ENCODE measurements around the gene ERRFI1. TPM values are rescaled to one million over a fixed set of nuclear protein-coding genes. Genes with fewer than 3 reads are reported as not detected.

ERRFI1 gene
- total RNA-seq, 1 experiment from 2014 or later: 169 TPM

DNA sequence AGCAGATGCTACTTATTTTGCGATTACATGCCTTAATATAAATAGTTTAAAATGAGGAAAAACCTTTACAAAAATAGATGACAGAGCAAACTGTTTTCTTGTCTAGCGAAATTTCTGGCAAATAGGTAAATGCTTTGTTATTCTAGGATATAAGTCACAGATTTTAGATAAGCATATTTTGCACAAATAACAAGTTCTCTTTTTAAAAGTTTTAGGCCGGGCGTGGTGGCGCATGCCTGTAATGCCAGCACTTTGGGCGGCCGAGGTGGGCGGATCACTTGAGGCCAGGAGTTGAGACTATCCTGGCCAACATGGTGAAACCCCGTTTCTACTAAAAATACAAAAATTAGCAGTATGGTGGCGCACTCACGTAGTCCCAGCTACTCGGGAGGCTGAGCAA, 20.3 kb upstream of the ERRFI1 start:
- DNase-seq (ENCODE audit: low read depth): no peak

DNA sequence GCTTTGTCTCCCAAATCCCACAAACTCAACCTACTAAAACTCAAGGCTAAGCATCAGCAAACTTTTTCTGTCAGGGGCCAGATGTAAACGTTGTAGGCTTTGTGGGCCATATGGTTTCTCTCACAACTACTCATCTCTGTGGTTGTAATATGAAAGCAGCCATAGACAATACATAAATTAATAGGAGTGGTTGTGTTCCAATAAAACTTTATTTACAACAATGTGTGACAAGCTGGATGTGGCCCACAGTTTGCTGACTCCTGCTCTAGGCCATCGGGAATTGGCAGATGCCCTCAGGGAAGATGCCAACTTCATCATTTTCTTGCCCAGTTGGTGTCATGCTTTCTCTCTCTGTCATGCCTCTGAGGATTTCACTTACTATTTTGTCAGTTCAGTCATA, 17.5 kb upstream of the ERRFI1 start:
- DNase-seq (ENCODE audit: low read depth): no peak

DNA sequence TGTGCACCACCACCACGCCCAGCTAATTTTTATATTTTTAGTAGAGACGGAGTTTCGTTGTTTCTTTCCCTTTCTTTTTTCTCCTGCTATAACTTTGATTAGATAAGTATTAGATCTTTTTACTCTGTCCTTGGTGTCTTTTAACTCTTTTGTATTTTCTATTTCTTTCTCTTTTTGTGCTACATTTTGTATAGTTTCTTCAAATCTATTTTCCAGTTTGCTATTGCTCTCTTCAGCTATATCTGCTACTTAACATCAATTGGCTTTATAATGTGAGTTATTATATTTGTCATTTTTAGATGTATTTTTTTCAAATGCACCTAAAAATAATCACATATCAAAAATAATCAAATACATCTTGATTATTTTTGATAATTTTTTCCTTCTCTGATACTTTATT, 16.0 kb upstream of the ERRFI1 start:
- DNase-seq (ENCODE audit: low read depth): no peak

DNA sequence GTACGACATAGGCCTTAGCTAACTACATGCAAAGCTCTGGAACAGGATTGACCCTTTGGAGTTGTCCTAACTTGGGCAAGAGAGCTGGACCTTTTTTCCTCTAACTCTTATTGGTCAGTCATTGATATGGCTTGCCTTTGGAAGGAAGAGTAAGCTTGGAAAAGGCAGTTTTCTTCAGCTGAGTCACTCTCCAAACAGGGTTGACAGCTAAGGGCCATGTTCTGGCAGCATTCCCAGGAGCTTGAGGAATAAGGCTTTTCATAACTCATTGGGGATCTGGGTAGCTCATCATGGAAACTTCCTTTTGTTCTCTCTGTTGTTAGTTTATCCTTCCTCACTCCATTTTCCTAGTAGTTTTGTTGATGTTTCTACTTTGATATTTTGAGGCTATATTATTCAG, 14.5 kb upstream of the ERRFI1 start:
- peak; percentile 97 for DNase-seq (ENCODE audit: low read depth)

DNA sequence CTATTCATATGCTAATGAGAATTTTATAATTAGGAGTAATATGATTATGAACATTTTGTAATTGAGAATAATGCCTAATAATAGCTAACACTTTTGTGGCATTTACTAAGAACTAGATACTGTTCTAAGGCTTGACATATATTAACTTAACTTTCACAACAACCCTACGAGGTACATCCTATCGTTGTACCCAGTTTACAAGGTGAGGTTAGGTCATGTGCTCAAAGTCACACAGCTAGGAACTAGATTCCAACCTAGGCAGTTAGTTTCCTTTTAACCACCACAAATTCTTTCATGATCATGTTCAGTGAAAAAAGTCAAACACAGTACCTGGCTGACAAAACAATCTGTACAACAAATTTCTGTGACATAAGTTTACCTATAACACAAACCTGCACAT, 13.0 kb upstream of the ERRFI1 start:
- no peak for DNase-seq (ENCODE audit: low read depth)

DNA sequence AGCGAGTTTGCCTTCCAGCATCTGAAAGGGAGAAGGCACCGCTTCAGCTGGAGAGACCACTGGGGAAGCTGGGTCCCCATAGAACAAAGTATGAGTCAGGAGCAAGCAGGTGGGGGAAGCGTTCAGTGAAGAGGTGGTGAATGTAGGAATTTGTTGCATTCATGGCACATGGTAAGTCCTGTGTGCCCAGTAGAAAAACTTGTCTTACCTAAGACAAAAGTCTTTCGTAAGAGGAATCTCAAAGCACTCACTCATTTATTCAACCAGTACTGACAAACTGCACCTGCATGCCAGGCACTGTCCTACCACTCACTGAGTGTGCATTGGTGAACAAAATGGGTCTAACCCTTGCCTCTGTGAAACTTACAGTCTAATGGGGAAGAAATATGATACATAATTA, 9.2 kb upstream of the ERRFI1 start:
- DNase-seq (ENCODE audit: low read depth): no peak

DNA sequence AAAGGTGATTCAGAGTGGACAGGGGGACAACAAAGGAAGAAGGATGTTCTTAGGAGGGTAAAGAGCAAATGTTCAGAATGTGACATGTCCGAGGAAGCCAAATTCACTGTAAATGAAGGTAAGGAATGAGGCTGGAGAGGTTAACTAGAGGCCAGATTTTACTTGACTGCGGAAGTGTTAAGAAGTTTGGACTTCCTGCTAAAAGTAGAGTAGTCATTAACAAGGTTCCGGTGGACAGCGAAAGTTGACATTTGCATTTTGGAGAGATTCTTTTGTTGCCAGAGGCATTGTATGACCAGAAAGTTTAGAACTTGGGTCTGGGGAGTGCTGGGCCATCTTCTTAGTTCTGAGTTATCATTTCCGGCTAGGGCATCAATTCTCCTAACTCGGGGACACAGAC, 7.2 kb upstream of the ERRFI1 start:
- DNase-seq (ENCODE audit: low read depth): no peak

DNA sequence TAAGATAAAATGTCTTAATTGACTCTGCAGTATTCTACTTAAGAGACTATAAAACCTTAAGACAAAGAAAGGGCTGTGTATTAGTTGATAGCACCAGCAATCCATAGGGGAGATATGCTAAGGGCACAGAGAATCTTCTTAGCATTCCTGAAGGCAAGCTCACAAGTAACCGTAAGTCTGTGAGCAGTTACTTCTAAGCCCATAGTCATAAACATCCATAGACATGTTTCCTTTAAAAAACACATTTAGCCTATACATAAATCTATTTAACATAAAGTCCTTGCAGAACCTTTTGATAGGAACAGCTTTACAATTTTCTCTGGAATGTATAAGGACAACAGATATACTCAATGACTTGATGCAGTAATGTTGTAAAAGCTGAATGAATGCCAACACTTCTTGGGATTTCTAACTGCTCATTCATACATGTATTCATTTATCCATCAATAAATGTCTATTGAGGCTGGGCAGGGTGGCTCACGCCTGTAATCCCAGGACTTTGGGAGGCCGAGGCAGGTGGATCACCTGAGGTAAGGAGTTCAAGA, 6.3 kb upstream of the ERRFI1 start:
- no peak for DNase-seq (ENCODE audit: low read depth)

DNA sequence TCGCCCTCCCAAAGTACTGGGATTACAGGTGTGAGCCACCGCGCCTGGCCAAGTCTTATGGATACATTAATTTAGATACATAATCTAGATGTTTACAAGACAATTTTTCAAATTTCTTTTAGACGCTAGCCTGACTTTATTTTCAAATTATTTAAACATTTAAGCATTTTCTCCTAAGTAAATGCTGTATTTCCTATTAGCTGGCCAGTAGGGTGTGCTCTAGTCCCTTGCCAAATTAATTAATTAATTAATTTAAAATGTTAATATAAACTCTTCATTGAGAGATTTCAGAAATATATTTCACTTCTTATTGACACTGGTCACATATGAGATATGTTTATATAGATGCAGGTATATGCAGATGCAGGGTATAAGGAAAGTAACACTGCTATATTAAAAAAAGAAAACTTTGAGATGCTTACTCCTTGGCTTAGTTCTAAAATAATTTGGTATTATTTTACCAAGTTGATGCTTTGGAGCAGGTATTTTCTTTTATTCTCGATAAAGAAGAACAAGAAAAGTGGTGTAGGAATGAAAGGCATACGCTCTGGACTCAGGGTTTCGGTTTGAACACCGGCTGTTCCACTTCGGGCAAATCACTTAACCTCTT, 5.2 kb upstream of the ERRFI1 start:
- no peak for DNase-seq (ENCODE audit: low read depth)

DNA sequence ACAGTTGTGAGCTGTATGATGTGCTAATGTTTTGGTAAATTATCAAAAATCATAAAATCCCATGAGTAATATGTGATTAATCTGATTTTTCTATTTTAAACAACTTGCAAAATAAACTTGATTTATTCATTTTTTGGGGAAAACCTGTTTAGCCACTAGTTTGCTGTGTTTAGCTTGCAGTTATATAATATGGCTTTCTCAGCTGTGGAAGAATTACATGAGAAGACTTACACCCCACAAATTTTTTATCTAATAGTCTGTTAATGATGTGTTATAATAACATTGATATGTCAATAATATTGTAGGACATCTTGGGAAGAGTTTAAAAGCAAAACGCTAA, 2.4 kb upstream of the ERRFI1 start:
- no peak for DNase-seq (ENCODE audit: low read depth)

DNA sequence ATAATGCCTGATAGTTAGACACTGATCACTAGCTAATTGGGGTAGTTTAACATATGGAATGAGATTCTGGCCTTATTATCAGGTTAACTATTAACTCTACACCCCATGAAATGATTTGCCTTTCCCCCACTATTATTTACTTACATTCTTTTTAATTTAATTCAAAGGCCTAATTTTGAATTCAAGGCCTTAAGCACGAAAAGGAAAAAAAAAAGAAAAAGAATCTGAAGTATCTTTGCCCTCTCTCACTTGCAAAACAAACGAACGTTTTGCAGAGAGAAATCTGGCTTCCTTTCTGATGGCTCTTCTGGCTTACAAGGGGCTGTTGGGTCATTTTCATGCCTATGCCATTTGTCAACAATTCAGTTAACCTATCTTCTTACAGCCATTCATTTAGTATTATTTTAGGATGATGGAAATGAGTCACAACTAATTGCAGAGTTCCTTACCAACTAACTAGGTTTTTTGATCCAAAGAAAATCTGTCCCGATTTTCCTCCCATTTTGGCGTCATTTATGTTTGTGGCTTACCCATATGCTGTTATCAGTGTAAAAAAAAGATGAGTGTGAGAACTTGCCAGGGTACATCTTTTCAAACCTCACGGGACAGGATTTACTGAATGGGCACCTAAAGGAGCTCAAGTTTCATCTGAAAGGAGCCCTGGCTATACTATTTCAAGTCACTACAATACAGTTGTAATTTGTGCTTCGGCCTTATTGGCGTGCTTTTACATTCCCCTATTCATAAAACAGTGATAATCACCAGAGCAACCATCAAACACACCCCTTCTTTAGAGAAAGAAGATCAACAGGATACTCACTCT, 1.9 kb upstream of the ERRFI1 start:
- peak; percentile 92 for DNase-seq (ENCODE audit: low read depth)

DNA sequence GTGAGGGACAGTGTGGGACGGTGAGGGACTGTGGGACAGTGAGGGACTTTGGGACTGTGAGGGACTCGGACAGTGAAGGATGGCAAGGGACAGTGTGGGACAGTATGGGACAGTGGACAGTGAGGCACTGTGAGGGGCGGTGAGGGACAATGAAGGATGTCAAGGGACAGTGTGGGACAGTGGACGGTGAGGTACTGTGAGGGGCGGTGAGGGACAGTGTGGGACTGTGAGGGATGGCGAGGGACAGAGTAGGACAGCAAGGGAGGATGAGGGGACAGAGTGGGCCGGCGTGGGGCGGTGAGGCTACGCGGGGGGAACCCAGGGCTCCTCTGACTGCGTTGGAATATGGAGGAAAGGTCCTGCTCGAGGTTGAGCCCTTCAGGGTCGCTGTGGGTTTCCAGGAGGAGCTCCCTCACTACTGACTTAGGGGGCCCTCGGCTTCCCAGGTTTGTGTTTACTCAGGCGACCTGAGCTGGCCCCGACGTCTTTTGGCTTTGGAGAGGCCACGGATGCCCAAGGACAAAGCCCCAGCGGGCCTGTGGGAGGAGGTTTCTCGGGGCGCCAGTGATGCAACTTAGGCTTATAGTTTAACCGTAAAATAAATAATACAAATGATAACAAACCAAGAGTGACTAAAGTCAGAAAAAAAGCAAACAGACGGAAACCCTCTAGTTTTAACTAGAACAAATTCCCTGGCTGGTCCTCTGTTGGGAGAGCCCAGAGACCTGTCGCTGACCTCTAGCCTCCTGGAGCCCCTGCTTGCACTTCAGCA, 1.1 kb upstream of the ERRFI1 start:
- peak; percentile 47 for DNase-seq (ENCODE audit: low read depth)

DNA sequence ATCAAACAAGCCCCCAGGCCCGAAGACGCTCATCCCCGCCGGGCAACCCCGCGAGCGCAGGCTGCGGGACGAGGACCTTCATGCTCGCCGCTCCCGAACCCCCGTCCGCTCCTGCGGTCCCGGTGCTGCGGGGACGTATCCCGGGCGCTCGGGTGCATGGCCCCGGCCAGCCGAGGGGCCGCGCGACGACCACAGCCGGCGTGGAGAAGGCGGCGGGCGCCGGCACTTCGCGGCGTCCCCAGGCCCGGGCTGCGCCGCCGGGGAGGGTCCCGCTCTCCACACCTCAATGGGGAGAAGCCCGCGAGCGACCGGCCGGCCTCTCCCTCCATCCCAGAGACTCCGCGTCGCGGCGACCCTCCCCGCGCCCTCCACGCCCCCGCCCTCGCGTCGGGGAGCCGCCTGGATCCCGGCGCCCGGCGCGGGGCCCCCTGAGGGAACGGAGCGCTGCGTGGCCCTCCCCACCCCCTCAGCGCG, 401 bp downstream of the ERRFI1 start:
- DNase-seq (ENCODE audit: low read depth): no peak

DNA sequence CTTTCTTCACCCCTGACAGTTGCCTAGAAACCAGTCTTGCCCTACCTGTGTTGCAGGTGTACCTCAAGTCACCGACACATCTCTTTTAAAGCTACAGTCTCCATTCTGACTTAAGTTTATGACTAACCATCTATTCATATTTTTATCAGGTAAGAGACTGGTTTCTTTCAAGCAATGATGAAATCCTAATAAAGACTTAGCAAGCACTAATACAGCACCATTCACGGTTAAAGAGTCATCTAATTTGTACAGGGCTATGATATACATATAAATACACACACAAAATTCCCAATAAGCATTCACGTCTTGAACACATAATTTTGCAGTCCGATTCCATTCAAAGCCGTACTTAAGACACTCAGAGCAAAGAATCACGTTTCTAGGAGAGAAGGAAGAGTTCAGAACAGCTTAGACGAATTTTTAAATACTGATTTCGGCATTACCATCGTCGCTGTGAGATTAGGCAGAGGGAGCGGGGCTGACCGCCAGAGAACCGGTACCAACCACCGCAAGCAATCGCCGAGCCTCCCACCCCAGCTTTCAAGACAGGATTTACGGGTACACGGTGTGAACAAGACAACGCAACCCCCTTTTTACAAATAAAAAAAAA, 943 bp downstream of the ERRFI1 start:
- DNase-seq (ENCODE audit: low read depth): peak; percentile 36

DNA sequence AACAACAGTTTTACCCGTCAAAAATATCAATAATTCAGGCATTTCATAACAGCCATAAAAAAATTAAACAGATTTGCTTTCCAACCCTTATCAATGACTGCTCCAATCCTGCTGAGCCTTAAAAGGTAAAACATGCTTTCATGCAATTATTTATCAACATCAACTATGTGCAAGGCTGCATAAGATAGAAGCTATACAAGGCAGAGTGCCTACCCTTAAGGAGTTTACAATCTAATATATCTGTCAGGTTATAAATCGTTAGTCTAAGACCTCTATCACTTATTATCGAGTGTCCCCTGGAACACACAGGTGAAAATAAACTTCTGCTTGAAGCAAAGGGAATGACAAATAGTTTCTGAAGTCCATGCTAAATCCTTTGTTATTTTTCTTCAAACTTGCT, 1.8 kb downstream of the ERRFI1 start:
- peak; percentile 8 for DNase-seq (ENCODE audit: low read depth)

DNA sequence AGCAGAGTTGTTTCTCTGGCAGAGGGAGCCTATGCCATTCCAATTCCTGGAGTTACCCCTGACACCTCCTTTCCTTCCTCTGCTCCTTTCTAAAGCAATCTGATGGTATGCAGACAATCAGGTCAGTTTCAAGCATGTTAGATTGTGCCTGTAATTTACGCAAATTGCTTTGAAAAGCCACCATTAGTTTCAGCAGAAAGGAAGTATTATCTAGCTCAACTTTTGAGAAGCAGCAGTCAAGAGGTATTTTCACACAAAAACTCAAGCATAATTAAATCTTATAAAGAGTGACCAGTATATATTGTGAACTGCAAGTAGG, 2.2 kb downstream of the ERRFI1 start:
- DNase-seq (ENCODE audit: low read depth): peak; percentile 19

DNA sequence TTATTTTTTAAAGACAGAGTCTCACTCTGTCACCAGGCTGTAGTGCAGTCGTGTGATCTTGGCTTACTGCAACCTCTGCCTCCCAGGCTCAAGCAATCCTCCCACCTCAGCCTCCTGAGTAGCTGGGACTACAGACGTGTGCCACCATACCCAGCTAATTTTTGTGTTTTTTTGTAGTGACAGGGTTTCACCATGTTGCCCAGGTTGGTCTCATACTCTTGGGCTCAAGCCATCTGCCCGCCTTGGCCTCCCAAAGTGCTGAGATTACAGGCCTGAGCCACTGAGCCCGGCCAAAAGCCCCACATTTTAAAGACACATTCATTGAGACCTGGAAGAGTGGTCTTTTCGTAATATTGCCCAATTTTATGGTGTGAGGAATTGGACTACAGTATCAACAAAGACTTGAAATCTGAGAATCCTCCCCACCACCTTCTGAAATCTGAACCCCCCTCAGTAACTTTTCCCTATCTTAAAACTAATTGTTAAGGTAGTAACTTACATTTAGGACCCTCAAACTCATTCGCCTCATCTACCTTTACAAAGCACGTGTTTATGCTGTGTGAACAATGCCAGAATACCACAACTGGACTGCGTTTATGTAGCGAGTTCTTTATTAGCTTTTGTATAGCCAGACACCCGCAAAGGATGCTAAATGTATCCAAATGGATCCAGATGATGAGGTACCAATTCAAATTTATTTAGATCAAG, 2.7 kb downstream of the ERRFI1 start:
- DNase-seq (ENCODE audit: low read depth): peak; percentile 29

DNA sequence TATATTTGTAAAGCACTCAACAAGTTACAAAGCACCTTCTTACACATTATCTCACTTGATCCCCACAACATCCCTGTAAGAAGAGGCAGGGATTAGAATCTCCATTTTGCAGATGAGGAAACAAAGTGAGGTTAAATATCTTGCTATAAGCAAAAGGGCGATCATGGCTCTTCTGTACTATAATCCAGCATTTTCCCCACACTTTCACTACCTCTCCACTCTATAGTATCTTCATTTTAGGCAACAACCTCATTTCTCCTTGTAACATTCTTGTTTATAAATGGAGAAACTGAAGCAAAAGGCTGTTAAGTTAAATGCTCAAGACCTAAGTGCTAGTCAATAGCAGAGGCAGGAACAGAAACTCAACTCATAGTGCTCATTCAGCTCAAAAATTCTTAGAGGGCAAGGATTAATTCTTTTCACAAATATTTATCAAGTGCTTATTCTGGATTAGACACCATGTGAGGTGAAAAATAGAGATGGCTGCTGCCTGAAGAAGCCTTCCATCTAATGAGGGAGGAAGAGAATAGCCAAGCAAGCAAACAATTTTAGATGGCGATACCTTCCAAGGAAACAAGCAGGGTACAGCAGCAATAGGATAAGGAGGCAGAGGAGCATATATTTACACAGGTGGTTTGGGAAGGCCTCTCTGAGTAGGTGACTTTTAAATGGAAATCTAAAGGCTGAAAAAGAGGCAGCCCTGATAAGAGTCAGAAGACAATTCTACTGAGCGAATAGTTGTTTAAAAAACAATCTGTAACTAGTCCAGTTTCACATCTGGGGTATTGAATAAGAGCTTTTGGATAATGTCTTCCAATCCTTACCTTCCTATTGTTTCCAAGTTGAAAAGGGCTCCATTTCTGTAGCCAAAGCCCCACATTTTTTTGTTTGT, 3.5 kb downstream of the ERRFI1 start:
- DNase-seq (ENCODE audit: low read depth): peak; percentile 36

DNA sequence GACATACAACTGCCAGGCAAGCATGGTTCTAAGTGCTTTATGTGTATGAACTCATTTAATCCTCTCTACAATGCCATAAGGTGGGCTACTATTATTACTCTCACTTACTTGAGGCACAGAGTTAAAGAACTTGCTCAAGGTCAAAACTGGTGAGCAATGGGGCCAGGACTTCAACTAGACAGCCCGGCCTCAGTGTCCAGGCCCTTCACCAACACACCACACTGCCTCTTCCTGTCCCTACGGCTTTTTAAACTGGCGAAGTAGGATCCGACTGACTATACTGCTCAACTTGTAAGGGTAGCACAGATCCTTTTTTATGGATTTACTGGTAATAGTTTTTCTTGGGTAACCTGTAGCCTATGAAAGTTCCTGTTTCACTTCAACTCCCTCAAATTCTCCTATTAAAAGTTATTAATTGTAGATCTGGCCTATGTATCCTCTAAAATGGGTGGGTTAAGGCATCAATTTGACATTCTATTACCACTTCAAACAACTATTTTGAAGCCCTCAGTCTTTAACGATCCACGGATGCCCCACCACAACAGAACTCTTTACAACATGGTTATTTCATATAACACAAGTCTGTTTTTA, 4.3 kb downstream of the ERRFI1 start:
- DNase-seq (ENCODE audit: low read depth): peak; percentile 54

DNA sequence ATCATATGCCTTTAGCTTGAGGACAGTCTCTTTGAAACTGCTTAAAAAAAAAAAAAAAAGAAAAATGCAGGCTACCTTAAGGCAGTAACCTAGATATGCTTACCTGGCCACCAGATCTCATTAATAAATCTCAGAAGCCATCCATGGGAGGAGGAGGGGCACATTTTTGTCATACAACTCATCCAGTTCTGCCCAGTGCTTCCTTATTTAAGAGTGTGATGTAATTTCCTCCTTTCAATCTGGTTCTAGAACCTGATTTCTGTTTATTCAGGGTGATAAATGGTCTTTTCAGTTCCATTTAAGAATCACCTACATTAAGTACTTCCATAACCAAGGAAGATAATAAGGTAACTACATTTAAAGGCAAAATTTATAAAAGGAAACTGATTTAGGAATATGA, 6.1 kb downstream of the ERRFI1 start:
- DNase-seq (ENCODE audit: low read depth): peak; percentile 83

Data from HT1080 (cell line).